NAMALWA (cell line): ENCODE results near the gene ADAMTS17.

Source experiments
- DNase-seq: peaks from one replicate; pipeline ENCODE4 v3.0.0-alpha.2; 2015; ENCODE audit warnings: low spot score

The ADAMTS17 gene

DNA sequence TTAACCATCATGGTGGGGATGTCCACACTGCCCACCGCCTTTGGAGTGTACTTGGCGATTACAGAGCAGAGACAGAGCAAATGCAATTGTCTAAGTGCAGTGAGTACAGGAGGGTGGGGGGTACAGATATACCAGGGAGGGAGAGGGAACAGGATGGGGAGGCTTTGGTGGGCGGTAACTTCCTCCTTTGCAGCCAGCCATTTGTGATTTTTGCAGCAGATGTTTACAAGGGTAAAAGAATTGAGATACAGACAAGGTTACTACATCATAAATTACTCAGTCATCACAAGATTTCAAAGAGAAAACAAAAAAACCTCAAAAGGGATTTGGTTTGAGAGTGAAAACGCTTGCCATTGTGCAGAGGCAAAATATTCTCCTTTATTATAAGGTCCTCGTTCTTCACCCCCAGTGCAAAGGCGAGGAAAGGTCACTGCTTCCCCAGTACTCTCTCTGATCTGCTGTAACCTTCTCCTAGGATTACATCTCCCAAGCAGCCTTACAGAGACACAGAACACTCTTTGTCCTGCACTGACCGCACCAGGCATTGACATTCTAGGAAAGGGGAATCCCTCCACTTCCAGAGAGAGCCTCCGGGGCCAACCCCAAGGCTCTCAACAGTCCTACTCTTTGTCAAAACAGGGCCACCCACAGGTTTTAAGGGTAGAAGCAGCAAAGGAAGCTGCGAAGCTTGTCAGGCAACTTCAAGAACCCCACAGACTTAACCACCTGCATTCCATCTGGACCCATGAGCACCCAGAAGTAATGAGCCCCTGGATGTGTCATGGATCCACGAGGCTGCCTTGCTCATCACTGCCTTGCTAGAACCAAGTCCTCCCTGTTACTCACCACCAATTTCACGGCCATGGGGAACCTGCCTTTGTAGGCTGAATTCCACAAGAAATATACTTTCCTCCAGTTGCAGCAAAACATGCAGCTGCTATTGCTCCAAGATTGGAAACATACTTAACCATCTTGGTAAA, 117.3 kb downstream of the ADAMTS17 start:
- DNase-seq, result no peak

DNA sequence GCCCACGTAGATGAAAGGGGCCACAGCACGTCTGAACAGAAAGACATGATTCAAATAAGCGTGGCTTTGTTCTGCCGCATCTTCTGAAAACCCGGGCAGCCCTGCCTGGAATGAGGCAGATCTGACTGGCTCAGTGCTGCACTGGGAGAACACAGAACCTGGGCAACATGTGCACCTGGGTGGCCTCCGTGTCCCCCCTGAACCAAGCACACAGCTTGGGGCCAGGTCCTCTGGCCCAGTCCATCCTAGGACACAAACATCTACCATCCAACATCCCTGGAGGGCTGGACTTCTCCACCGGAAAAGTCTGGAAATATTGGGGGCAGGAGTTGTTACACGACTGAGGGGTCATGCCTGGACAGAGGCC, 119.4 kb downstream of the ADAMTS17 start:
- no peak for DNase-seq

DNA sequence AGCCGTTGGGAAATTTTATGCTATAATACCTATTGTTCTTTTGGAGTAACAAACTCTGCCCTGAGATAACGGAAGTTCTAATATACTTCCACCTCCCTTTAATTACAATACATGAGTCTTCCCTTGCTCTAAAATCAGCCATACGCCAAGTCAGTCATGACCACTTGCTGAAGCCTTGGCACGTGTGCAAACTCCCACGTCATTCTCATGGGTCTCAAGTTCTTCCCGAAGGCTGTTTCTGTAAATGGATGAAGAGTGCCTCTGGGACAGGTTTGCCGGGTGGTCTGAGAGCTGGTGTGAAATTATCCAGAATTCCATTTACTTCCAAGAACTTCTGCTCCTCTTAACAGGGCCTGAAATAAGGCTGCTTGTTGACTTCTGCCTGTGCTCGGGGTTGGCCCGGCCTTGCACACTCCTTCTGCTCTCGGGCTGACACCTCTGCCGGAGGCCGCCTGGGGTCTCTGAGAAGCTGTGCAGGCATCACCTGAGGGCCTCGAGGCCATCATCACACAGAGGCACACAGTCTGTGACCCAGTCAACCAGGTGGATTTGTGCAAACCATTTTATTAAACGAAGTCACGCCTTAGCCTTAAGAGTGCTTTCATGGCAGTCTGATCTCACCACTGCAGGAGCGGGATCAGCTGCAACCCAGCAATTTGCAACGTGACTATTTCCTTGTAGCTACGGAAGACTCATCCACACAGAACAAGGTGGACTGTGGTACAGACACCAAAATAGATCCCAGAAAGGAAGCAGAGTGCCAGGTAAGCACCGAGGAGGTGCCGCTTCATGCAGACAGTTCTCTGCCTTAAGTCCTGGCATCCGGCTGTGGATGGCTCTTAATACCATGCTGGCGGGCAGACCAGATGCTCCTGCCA, 120.1 kb downstream of the ADAMTS17 start:
- no peak for DNase-seq

DNA sequence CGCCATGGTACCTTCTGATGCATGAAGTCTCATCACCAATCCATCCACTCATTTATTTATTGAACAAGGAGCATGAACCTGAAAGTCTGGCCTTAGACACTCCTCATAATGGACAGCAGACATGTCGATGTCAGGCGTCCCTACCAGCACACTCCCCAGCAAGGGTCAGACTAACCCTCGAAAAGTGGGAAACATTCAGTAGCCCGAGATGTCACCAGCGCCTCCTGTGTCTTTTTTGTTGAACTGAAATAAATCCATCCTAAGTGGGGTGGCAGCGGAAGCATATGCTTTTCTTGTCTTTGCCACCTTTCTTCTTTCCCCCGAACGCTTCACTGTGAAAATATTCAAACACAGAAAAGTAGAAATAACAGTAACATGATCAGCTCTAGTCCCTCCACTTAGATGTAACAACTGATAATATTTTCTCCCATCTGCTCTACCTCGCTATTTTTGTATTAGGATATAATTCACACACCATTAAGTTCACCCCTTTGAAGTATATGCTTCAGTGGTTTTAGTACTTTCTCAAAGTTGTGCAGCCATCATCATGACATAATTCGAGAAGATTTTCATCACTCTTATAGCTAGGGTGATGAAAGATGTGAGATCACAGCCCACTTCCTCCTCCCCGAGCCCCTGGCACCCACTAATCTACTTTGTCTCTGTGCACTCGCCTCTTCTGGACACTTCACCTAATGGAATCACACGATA, 121.6 kb downstream of the ADAMTS17 start:
- no peak for DNase-seq

DNA sequence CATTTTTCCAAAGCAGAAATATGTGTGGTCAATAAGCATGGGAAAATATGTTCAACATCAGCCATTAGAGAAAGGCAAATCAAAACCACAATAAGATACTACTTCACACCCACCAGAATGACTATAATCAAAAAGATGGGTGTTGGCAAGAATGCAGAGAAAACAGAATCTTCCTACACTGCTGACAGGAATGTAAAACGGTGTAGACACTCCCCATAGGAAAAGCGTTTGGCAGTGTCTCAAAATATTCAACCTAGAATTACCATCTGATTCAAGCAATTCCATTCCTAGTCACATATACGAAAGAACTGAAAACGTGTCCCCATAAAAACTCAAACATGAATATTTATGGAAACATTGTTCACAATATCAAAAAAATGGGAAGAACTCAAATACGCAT, 123.3 kb downstream of the ADAMTS17 start:
- no peak for DNase-seq

DNA sequence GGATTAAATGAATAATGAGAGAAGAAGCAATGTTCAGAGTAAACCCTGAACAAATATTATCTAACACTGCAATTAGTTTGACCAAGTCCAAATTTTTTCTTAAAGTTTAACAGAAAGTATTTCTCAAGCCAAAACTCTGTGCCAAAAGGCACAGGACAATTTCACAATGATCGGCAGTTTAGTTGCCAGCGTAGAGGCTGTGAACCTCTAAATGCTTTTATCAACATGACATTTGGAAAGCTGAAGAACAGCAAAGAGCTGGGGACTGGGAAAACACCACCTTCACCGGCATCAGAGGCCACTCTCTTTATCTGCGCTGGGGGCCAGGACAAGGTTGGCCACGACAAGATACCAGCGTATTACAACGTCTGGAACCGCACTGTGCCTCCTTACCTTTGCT, 125.6 kb downstream of the ADAMTS17 start:
- no peak for DNase-seq

DNA sequence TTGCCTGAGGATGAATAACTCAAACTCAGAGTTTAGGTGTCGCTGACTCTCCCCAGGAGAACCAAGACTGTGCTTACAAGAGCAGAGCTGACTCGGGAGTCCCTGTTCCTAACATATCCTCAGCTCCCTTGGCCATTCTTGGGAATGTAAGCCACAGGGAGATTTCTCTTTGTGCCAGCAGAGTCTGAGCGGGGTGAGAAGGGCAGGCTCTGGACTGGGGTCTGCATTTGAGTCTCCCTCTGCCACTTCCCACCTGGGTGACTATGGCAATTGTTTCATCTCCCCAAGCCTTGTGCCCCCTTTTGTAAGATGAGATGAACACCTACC, 126.0 kb downstream of the ADAMTS17 start:
- no peak for DNase-seq

DNA sequence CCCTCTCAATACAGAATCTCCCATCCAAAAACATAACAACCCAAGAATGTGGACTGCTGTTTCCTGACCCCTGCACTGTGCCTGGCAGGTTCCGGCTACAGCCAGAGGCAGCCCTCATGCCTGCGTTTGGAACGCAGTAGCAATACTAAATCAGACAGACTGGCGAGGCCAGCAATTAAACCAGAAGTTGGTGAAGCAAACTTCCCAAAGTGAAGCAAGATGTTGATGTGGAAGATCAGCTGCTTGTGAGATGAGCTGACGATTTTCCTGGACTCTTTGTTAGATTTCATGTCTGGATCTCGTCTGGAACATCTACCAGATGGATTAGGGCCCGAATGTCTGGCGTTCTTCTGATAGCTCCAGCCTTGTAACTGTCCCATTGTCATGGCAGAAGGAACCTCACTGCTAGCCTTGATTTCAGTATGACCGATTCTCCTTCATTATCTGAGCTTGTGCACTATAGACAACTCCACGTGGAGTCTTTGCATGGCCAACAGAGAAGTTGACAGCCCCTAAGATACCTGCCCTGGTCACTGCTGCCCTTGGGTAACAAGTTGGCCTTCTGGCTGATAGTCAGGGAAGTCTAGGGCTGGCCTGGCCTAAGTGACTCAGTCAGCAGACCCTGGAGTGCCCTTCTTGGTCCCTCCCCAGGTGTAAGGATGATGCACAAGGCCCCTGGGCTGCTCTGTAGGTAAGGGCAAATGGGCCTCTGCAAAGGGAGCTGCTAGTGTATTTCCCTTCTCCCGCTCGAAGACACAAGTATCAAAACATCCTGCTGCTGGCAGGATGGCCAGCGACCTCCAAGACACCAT, 126.5 kb downstream of the ADAMTS17 start:
- DNase-seq, result no peak

DNA sequence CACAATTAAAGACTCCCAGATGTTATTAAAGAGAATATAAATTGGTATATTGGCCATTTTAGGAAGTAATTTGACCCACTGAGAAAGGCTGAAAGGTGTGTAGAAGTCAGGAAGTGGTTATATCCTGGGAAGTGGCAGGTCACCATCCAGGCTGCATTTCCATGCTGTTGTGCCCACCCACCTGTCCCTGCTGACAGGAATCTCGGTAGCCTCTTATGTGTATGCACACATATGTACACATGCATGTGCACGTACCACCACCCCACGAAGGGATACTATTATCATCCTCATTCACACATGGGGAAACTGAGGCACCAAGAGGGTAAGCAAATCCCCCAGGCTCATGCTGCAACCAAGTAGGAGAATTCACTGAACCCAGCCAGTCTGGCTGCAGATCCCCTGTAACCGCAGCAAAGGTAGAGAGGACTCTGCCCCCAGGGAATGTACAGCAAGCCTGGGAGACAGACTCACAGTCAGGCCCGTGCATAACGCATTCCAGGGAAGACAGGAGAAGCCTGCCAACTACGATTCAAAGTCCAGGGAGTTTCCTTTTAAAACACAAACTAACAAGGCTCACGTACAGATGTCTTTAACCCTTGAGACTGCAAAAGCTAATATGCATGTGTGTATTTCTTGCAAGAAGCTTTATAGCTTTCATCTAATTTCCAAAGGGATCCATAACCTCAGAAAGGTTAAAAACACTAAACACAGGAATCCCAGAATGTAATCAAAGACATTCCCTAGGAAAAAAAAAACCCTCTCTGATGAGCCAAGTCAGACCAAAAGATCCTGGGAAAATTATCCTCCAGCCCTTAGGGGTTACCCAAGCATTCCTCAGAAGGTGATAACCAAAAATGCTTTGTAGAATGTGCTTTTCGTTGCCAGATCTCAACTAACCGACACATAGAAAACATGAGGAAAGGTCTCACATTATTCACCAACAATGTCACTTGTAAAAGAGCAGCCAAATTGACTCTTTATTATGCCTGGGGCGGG, 129.6 kb downstream of the ADAMTS17 start:
- no peak for DNase-seq

DNA sequence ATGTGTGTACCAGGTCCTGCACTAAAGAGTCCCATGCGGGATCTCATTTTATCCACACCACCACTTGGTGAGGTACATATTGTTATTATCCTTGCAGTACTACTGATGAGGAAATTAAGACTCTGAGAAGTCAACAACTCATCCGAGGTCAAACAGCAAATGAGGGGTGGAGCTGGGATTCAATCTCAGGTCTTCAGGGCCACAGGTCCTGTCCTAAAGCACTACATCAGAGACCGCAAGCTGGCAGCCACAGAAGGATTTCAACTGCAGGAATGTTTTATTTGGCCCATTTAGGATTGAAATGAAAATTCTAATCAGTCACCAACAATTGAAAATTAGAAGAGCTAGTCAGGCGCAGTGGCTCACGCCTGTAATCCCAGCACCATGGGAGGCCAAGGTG, 131.4 kb downstream of the ADAMTS17 start:
- no peak for DNase-seq

DNA sequence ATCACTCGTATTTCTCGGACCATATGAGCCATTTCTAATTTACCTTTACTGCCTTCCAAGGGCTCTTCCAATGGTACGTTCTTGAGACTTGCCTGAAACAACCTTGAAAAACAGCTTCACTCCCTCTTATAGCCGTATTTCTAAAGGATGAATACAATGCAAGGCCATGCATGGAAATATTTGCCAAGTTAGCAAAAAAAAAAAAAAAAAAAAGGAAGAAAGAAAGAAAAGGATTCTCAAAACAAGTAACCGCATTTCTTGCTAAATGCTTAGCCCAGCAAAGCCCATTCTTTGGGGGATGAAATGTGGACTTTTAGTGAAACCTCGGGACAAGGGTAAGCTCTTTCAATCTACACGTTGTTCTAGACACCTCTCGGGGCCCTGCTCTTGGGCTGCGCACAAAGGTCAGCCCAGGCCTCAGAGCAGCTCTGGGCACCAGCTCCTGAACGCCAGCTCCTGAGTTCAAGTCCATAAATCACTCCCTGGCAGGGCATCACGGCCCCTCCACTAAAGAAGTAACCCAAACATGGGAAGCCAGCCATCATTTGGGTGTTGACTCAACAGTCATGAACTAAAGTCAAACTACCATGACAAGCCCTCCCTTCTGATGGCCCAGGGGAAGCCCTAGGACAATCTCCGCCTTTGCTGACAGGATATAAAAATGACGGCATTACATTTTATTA, 132.7 kb downstream of the ADAMTS17 start:
- DNase-seq, result no peak

DNA sequence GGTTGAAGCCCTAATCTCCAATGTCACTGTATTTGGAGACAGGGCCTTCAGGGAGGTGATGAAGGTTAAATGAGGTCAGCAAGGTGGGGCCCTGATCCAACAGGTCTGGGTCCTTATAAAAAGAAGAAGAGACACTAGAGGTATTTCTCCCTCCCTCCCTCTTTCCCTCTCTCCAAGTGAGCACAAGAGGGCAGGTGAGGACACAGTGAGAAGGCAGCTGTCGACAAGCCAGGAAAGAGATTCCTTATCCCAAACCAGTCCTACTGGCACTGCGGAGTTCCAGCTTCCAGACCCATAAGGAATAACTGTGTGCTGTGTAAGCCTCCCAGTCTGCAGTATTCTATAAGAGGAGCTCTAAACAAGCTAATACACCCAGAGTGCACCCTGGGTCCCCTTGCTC, 134.7 kb downstream of the ADAMTS17 start:
- no peak for DNase-seq

DNA sequence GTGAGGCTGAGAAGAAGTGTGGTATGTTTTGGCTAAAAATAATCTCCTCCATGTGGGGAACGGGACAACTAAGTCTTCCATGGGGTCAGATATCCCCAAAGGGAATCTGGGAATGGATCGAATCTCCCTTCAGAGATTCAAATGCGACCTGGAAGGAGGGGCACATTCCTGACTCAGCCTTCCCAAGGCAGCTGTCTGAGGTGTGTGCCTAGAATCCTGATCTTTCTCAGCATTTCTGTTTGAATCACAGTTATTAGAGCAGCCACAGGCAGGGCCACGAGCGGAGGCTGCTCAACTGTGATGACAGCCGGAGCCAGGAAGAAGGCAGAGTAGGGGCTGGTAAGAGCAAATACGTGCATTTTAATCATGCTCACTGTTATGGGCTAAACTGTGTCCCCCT, 135.1 kb downstream of the ADAMTS17 start:
- no peak for DNase-seq

DNA sequence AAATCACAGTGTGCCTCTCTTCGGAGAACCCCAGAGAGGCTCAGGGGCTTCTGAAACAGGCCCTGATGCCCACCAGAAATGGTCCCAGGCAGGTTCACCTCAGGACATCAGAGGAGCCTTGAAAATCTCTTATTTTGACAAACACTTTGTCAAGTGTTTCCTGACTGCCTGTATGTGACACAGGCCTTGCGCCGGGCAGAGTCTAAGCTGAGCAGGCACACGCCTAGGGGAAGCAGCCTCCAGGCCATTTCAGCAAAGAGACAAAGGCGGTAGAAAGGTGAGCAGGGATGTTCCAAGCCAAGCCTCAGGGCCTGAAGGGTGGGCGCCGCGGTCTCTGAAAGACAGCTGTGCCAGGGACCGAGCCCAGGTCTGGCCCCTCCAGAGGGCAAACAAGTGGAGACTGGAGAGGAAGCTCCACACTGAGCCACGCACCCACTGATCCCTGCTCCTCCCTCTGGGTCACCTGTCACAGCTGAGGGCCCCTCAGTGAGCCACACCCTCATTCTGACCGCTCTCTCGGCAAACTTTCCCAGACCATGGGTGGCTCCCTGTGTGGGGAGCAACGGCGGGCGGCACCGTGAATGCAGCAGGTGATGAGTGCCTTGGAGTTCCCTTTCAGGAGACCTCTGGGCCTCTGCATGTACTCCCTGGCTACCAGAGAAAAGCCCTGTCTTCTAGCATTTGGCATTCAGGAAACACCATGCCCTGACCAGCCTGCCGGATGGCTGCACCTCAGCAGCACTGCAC, 136.1 kb downstream of the ADAMTS17 start:
- DNase-seq, result no peak

DNA sequence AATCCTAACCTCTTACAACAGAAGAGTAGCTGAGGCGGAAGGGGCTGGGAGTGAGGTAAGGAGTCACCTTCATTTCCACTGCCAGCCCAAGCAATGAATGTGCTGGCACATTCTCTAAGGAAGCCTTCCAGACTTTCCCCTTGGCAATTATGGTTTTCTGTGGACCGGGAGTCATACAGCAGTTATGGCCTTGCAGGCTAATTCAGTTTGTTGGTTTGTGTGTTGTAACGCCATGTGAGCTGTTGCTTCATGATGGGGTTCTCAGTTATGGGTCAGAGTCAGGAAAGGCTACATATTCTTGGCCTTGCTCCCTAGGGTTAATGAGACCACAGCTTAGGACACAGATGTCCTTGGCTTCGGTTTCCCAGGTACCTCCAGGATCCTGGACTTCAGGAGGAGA, 137.0 kb downstream of the ADAMTS17 start:
- no peak for DNase-seq

DNA sequence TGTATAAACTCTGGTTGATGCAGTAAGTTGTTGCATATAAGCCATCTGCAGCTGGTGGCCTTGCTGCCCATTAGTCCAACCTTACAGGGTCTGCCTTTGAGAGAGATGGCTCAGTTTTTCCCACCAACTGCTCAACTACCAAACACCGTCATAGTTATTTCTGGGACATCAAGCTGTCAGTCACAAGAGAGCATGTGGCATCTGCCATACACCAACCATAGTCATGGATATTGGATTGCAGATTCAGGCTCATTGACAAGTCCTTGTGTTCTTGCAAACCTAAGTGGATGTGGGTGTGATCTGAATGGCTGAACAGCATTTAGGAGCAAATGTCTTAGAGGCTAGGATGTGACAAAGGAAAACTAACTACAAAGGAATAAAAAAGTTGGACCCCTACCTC, 137.6 kb downstream of the ADAMTS17 start:
- DNase-seq, result no peak

DNA sequence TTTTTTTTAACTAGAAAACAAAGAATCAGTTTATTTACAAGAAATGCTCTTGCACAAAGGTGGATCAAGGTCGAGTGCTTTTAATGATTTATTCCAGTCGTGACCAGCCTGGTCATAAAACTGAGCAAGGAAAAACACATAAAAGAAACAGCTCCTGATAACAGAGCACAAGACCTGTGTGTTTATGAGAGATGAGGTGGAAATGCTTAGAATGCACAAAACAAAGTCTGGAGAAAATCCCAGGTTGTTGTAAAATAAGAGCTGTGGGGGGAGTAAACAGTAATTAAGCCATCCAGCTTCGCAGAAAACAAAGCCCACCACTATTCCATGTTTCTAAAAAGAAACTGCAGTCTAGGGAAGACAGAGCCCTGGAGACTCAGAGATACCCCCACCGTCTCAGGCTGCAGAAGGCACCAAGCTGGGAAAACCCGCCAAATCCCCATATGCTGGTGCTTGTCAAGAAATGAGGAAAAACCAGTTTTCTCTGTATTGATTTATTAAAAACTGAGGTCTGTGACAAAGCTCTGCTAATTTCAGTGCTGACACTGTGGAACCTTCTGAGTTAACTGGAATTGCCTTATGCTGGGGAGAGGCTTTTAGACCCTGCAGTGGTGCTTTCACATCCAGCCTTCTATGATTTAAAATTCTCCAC, 139.3 kb downstream of the ADAMTS17 start:
- DNase-seq, result no peak
